ENCODE data around the gene FOXP2. TPM values are rescaled to one million over a fixed set of nuclear protein-coding genes. Genes with fewer than 3 reads are reported as not detected.

Gene FOXP2
- total and polyA plus RNA-seq, 2 of the 4 experiments (the other 2 are of a cell fraction) = 0.89 to 1.1 TPM

DNA sequence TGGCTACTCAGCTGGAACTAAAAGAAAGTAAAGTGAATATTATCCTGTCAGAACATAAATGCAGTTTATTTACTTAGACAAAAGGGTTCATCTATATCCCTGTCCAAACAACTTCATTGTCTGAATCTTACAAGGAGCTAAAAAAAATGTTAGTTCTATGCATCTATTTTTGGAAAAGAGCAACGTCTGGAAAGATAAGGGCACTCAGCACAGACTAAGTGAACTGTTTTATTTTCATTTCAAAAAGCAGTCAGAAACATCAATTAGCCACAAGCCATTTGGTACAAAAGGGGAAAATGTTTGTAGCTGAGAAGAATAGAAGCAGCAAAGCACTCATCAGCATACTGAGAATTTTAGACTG lies 245.5 kb downstream of the FOXP2 start:
- dilution Hi-C loops (cut with HindIII; ENCODE audit: low sequenced_read_pairs, unreplicated experiment) = no loop called here
- H2AK9ac ChIP-seq (replicated peaks; ENCODE audit: low read depth, low read length, poor library complexity) = no peak overlapping the region
- CTCF ChIA-PET = interaction anchor here (0.8 kb wide), 1 partner anchor 121 kb away, joined by 3 read pairs; no protein-coding TSS in a partner anchor
- H3K79me1 ChIP-seq (ENCODE audit: low read depth in 1 of 2, low read length in 2 of 2) = no peaks in the 10 kb centered on the region
- H3K4ac ChIP-seq (ENCODE audit: low read depth, low read length) = no peak overlapping the region
- no peaks in the 10 kb centered on the region for H3K36me3 ChIP-seq (ENCODE audit: control insufficient read depth, insufficient read depth, low read length)
- no peaks in the 10 kb centered on the region for H3K4me1 ChIP-seq (ENCODE audit: control insufficient read depth, insufficient read depth, low read length)
- no peaks in the 10 kb centered on the region for H3K9me1 ChIP-seq (ENCODE audit: insufficient read depth, low read length)
- no peak overlapping the region for H2BK20ac ChIP-seq (ENCODE audit: low read depth, low read length)
- no peak overlapping the region; the same call in 1 of the 2 replicates for H3K4me2 ChIP-seq (ENCODE audit: low read depth, low read length)
- POLR2A ChIA-PET (ENCODE audit: unreplicated experiment) = no interaction called here
- 0 out of 2 replicates have a peak overlapping the region, but pooled peaks have one; percentile 13 for H3K14ac ChIP-seq (replicated peaks; ENCODE audit: low read depth, low read length)
- in situ Hi-C loops (cut with MboI; ENCODE audit: low sequenced_read_pairs) = no loop called here
- BruUV-seq (replicated peaks) = no TSS peak
- no peak overlapping the region for H3K23ac ChIP-seq (ENCODE audit: low read depth, low read length)
- H4K8ac ChIP-seq (ENCODE audit: low read depth in 2 of 2, low read length in 2 of 2) = no peak overlapping the region
- TF ChIP-seq RFX5 (IDR thresholded peaks at IDR 0.05; ENCODE audit: low read depth, low read length) (no peak), CHD1 (IDR thresholded peaks at IDR 0.05; ENCODE audit: low read depth, low read length) (no peak), NFE2L2 (IDR thresholded peaks at IDR 0.05; ENCODE audit: low read depth, low read length) (no peak), BHLHE40 (IDR thresholded peaks at IDR 0.05; ENCODE audit: low read depth, low read length) (no peak), MXI1 (IDR thresholded peaks at IDR 0.05; ENCODE audit: borderline replicate concordance, low read depth, low read length) (no peak), RAD21 (IDR thresholded peaks at IDR 0.05; ENCODE audit: low read length) (no peak), POLR2A (IDR thresholded peaks at IDR 0.05; ENCODE audit: low read depth, low read length) (no peak), CEBPB (IDR thresholded peaks at IDR 0.05; ENCODE audit: low read depth, low read length) (no peak), SMC3 (IDR thresholded peaks at IDR 0.05; ENCODE audit: low read depth, low read length) (no peak), MAFK (IDR thresholded peaks at IDR 0.05; ENCODE audit: low read depth, low read length) (no peak), MAZ (IDR thresholded peaks at IDR 0.05; ENCODE audit: borderline replicate concordance, low read depth, low read length) (no peak), FOS (IDR thresholded peaks at IDR 0.05; ENCODE audit: low read depth, low read length) (no peak), RCOR1 (IDR thresholded peaks at IDR 0.05; ENCODE audit: insufficient replicate concordance, low read length) (no peak)
- TF ChIP-seq, protein P1, sequence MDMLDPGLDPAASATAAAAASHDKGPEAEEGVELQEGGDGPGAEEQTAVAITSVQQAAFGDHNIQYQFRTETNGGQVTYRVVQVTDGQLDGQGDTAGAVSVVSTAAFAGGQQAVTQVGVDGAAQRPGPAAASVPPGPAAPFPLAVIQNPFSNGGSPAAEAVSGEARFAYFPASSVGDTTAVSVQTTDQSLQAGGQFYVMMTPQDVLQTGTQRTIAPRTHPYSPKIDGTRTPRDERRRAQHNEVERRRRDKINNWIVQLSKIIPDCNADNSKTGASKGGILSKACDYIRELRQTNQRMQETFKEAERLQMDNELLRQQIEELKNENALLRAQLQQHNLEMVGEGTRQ (IDR thresholded peaks at IDR 0.05; ENCODE audit: low read depth, low read length) = no peak
- TF ChIP-seq, protein P2, sequence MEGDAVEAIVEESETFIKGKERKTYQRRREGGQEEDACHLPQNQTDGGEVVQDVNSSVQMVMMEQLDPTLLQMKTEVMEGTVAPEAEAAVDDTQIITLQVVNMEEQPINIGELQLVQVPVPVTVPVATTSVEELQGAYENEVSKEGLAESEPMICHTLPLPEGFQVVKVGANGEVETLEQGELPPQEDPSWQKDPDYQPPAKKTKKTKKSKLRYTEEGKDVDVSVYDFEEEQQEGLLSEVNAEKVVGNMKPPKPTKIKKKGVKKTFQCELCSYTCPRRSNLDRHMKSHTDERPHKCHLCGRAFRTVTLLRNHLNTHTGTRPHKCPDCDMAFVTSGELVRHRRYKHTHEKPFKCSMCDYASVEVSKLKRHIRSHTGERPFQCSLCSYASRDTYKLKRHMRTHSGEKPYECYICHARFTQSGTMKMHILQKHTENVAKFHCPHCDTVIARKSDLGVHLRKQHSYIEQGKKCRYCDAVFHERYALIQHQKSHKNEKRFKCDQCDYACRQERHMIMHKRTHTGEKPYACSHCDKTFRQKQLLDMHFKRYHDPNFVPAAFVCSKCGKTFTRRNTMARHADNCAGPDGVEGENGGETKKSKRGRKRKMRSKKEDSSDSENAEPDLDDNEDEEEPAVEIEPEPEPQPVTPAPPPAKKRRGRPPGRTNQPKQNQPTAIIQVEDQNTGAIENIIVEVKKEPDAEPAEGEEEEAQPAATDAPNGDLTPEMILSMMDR (conservative IDR thresholded peaks at IDR 0.05; ENCODE audit: low read depth, low read length) = no peak
- TF ChIP-seq, protein P3, sequence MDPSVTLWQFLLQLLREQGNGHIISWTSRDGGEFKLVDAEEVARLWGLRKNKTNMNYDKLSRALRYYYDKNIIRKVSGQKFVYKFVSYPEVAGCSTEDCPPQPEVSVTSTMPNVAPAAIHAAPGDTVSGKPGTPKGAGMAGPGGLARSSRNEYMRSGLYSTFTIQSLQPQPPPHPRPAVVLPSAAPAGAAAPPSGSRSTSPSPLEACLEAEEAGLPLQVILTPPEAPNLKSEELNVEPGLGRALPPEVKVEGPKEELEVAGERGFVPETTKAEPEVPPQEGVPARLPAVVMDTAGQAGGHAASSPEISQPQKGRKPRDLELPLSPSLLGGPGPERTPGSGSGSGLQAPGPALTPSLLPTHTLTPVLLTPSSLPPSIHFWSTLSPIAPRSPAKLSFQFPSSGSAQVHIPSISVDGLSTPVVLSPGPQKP (IDR thresholded peaks at IDR 0.05; ENCODE audit: borderline replicate concordance, low read depth, low read length) = no peak
- H4K20me1 ChIP-seq (ENCODE audit: insufficient read depth, low read length) = no peaks in the 10 kb centered on the region
- no peak overlapping the region for H4K5ac ChIP-seq (ENCODE audit: low read depth, low read length)
- no CpG with 5 or more reads among the region's 1 CpG for WGBS, 2 experiments (ENCODE audit: extremely low coverage in 2 of 2, insufficient read length in 1 of 2)
- H3K56ac ChIP-seq (ENCODE audit: extremely low read depth, insufficient read depth, low read length) = no peak overlapping the region
- H2AFZ ChIP-seq (replicated peaks; ENCODE audit: low read length, poor library complexity) = no peak overlapping the region
- no peak overlapping the region for H3K9ac ChIP-seq (ENCODE audit: low read depth, low read length)
- DNase-seq (no peak), ATAC-seq (ENCODE audit: low read depth) (no peak)
- H2BK5ac ChIP-seq (ENCODE audit: low read depth, low read length, poor library complexity, severe bottlenecking) = no peak overlapping the region
- no peak overlapping the region for H3K18ac ChIP-seq (ENCODE audit: low read depth, low read length)
- H3K9me3 ChIP-seq (ENCODE audit: control insufficient read depth, insufficient read depth, low read length) = no peaks in the 10 kb centered on the region
- intact Hi-C loops (cut with micrococcal nuclease) = loop anchor here (5.0 kb wide), 1 partner anchor 633 kb away; no protein-coding TSS in a partner anchor
- H3K4me3 ChIP-seq (ENCODE audit: insufficient read depth, low read depth, low read length) = no peak overlapping the region
- no peak overlapping the region for H3K27ac ChIP-seq (ENCODE audit: insufficient read depth, low read length)
- no peak overlapping the region for H4K91ac ChIP-seq (ENCODE audit: insufficient read depth, low read depth, low read length)
- no peak overlapping the region for H2BK15ac ChIP-seq (ENCODE audit: low read depth, low read length)
- no peak overlapping the region for H2AK5ac ChIP-seq (ENCODE audit: low read depth, low read length)
- no peaks in the 10 kb centered on the region for H3K27me3 ChIP-seq (ENCODE audit: control insufficient read depth, insufficient read depth, low read length)
- H2BK120ac ChIP-seq (ENCODE audit: low read depth, low read length) = no peak overlapping the region

Data from IMR-90 (cell line).